Right lobe of liver (tissue), 4 donors: Measurements from ENCODE around the gene CCL2.

ENCODE experiments used
- POLR2A ChIP-seq: fragments of 450-650 bp; IDR thresholded peaks from one replicate; pipeline ENCODE4 v1.6.1; 2017; ENCODE audit warnings: antibody characterized with exemption, mild to moderate bottlenecking
- TF ChIP-seq, protein P1 (sequence below), 4 donors: fragments of 200-600 bp in 3 of 4; fragments of 450-650 bp in 1 of 4; IDR thresholded peaks; one replicate each; pipeline versions ENCODE4 v1.5.1 to v1.8.0; 2016 to 2022; ENCODE audit warnings: antibody characterized with exemption in 4 of 4, mild to moderate bottlenecking in 2 of 4
- donor health status: DM: no; HTN: no; CAD: no.
- donor health status: DM: no; HTN: no; CAD: no.
- donor health status: DM: no; HTN: yes; CAD: no.

DNA sequence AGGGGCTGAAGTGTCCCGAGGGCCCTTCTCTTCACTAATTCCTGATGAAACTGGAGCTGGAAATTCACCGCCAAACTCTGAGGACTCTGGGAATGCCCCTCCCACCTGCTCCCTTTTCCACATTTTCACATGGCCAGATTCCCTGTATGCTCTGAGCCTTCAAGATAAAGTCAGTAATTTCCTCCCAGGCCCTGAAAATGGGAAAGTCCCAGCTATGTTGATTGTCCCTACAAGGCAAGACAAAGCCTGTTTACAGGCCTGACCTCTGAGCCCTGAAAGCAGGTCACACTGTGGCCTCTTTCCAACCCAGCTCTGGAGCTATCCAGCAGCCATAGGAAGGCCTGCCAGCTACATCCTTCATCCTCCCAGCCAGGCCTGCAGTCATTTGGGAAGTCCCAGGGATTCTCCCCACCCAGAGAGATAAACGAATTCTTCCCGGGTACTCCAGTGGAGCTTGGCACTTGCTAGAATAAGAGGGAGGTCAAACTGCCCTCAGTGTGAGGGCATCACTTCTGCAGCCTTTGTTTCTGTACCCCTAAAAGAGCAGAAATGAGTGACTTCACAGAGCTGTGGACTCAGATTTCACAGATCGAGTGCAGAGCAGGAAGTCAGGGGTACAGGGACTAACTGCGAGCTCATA lies 19.6 kb upstream of the CCL2 start:
- no peak for TF ChIP-seq POLR2A
- TF ChIP-seq, protein P1, sequence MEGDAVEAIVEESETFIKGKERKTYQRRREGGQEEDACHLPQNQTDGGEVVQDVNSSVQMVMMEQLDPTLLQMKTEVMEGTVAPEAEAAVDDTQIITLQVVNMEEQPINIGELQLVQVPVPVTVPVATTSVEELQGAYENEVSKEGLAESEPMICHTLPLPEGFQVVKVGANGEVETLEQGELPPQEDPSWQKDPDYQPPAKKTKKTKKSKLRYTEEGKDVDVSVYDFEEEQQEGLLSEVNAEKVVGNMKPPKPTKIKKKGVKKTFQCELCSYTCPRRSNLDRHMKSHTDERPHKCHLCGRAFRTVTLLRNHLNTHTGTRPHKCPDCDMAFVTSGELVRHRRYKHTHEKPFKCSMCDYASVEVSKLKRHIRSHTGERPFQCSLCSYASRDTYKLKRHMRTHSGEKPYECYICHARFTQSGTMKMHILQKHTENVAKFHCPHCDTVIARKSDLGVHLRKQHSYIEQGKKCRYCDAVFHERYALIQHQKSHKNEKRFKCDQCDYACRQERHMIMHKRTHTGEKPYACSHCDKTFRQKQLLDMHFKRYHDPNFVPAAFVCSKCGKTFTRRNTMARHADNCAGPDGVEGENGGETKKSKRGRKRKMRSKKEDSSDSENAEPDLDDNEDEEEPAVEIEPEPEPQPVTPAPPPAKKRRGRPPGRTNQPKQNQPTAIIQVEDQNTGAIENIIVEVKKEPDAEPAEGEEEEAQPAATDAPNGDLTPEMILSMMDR (IDR thresholded peaks at IDR 0.05): no peak
